GM21515 (cell line): Measurements from ENCODE around the gene CRKL.
"Not testable (repeated sequence)": the region's sequence is repeated elsewhere in the genome, so short reads cannot be mapped to it uniquely, and the experiment has no call there.

Experiments
- ATAC-seq: cut with Tn5 transposase; IDR thresholded peaks from one replicate; pipeline ENCODE4 v1.9.1; 2021; ENCODE audit not compliant: unreplicated experiment

The CRKL gene

GRCh38 chr22:20965888-20966855, 49.0 kb downstream of the CRKL start:
- ATAC-seq = no peak

GRCh38 chr22:20966883-20967696, 49.9 kb downstream of the CRKL start, which contains the start of gene AIFM3:
TSS of gene AIFM3 (plus strand) at chr22:20967255. CDS start at chr22:20967945, 690 bp downstream.
- ATAC-seq = no peak

GRCh38 chr22:20967697-20968211, 50.5 kb downstream of the CRKL start:
- ATAC-seq = no peak

GRCh38 chr22:20968281-20968977, 51.2 kb downstream of the CRKL start:
- ATAC-seq = no peak

- ATAC-seq = no peak
These were observed 53.9 kb downstream of the CRKL start for GRCh38 chr22:20970939-20971657.

- not testable (repeated sequence) for ATAC-seq
These were observed 54.9 kb downstream of the CRKL start for GRCh38 chr22:20972014-20972694.

- ATAC-seq = no peak
These were observed 55.8 kb downstream of the CRKL start for GRCh38 chr22:20972933-20973577.

- ATAC-seq = no peak
These were observed 56.6 kb downstream of the CRKL start for GRCh38 chr22:20973634-20974286.

GRCh38 chr22:20974336-20974955, 57.2 kb downstream of the CRKL start:
- no peak for ATAC-seq

- ATAC-seq = no peak
These were observed 58.5 kb downstream of the CRKL start for GRCh38 chr22:20975541-20976290.

- no peak for ATAC-seq
These were observed 59.2 kb downstream of the CRKL start for GRCh38 chr22:20976291-20976877.

- no peak for ATAC-seq
These were observed 59.8 kb downstream of the CRKL start for GRCh38 chr22:20977019-20977418.

- ATAC-seq = no peak
These were observed 60.4 kb downstream of the CRKL start for GRCh38 chr22:20977516-20978170.

GRCh38 chr22:20978419-20978818, 61.2 kb downstream of the CRKL start:
- ATAC-seq = no peak

GRCh38 chr22:20979243-20979809, 62.1 kb downstream of the CRKL start:
- ATAC-seq = no peak

- no peak for ATAC-seq
These were observed 62.8 kb downstream of the CRKL start for GRCh38 chr22:20979940-20980453.
